ENCODE results near the gene LRP2BP. TPM values are rescaled to one million over a fixed set of nuclear protein-coding genes. Genes with fewer than 3 reads are reported as not detected.
"Not testable (repeated sequence)": the region's sequence is repeated elsewhere in the genome, so short reads cannot be mapped to it uniquely, and the experiment has no call there.

The LRP2BP gene
- total and polyA plus RNA-seq, 5 donors from 2014 or later: 0.54 to 3.5 (median 1.0) TPM

GRCh38 chr4:185332575-185333464 is 62.9 kb downstream of the LRP2BP start:
- Mint-ChIP-seq H3K4me1 (peaks cover 0 to 21% (median 2%) of the 10 kb centered on the region in 4 donors), H3K27me3 (no peaks in the 10 kb centered on the region), H3K4me3 (no peak overlapping the region), H3K27ac (peak overlapping the region in 1 of 3 donors; percentile 23), H3K36me3 (peaks cover 37% of the 10 kb centered on the region), H3K9me3 (peaks cover 0 to 3% (median 0%) of the 10 kb centered on the region in 7 donors)
- DNase-seq: no peak
- H3K4me1 ChIP-seq (ENCODE audit: control insufficient read depth, insufficient read depth, low read length, poor library complexity, severe bottlenecking): no peaks in the 10 kb centered on the region
- H3K36me3 ChIP-seq (ENCODE audit: control insufficient read depth, insufficient read depth, low read length): peaks cover 6% of the 10 kb centered on the region
- H3K27me3 ChIP-seq (ENCODE audit: control insufficient read depth, insufficient read depth, low read length): no peaks in the 10 kb centered on the region
- no peaks in the 10 kb centered on the region for H3K9me3 ChIP-seq (ENCODE audit: control insufficient read depth in 2 of 2, low read length in 2 of 2)
- no peak for ATAC-seq (ENCODE audit: low read depth in 2 of 2)
- H3K27ac ChIP-seq (ENCODE audit: insufficient read depth, low read length, poor library complexity, severe bottlenecking): no peak overlapping the region
- no peak overlapping the region for H3K4me3 ChIP-seq (ENCODE audit: low read depth, low read length)

GRCh38 chr4:185329879-185330510 is 65.7 kb downstream of the LRP2BP start:
- not testable (repeated sequence) for H3K27ac ChIP-seq (ENCODE audit: insufficient read depth, low read length, poor library complexity, severe bottlenecking); H3K9me3 ChIP-seq (ENCODE audit: control insufficient read depth in 2 of 2, low read length in 2 of 2); DNase-seq; H3K27me3 ChIP-seq (ENCODE audit: control insufficient read depth, insufficient read depth, low read length); H3K4me3 ChIP-seq (ENCODE audit: low read depth, low read length); H3K27ac Mint-ChIP-seq; H3K27me3 Mint-ChIP-seq; ATAC-seq (ENCODE audit: low read depth in 2 of 2); H3K4me1 ChIP-seq (ENCODE audit: control insufficient read depth, insufficient read depth, low read length, poor library complexity, severe bottlenecking); H3K36me3 ChIP-seq (ENCODE audit: control insufficient read depth, insufficient read depth, low read length); H3K9me3 Mint-ChIP-seq; H3K4me3 Mint-ChIP-seq
- peaks cover 26% of the 10 kb centered on the region for H3K36me3 Mint-ChIP-seq
- H3K4me1 Mint-ChIP-seq: peaks cover 0 to 15% (median 2%) of the 10 kb centered on the region in 4 donors

GRCh38 chr4:185328586-185328985 is 67.1 kb downstream of the LRP2BP start:
- H3K4me1 ChIP-seq (ENCODE audit: control insufficient read depth, insufficient read depth, low read length, poor library complexity, severe bottlenecking): no peaks in the 10 kb centered on the region
- Mint-ChIP-seq H3K4me3 (no peak overlapping the region), H3K4me1 (peaks cover 0 to 14% (median 2%) of the 10 kb centered on the region in 4 donors), H3K27me3 (no peaks in the 10 kb centered on the region), H3K36me3 (peaks cover 34% of the 10 kb centered on the region), H3K9me3 (peaks cover 0 to 3% (median 0%) of the 10 kb centered on the region in 7 donors), H3K27ac (no peak overlapping the region)
- H3K4me3 ChIP-seq (ENCODE audit: low read depth, low read length): no peak overlapping the region
- no peaks in the 10 kb centered on the region for H3K9me3 ChIP-seq (ENCODE audit: control insufficient read depth in 2 of 2, low read length in 2 of 2)
- H3K27ac ChIP-seq (ENCODE audit: insufficient read depth, low read length, poor library complexity, severe bottlenecking): no peak overlapping the region
- peaks cover 6% of the 10 kb centered on the region for H3K36me3 ChIP-seq (ENCODE audit: control insufficient read depth, insufficient read depth, low read length)
- ATAC-seq (ENCODE audit: low read depth in 2 of 2) (no peak), DNase-seq (no peak)
- no peaks in the 10 kb centered on the region for H3K27me3 ChIP-seq (ENCODE audit: control insufficient read depth, insufficient read depth, low read length)

- not testable (repeated sequence) for H3K4me3 Mint-ChIP-seq; ATAC-seq (ENCODE audit: low read depth in 2 of 2); DNase-seq; H3K4me1 Mint-ChIP-seq; H3K27me3 Mint-ChIP-seq; H3K27ac Mint-ChIP-seq; H3K9me3 Mint-ChIP-seq; H3K36me3 ChIP-seq (ENCODE audit: control insufficient read depth, insufficient read depth, low read length); H3K4me1 ChIP-seq (ENCODE audit: control insufficient read depth, insufficient read depth, low read length, poor library complexity, severe bottlenecking); H3K4me3 ChIP-seq (ENCODE audit: low read depth, low read length); H3K27ac ChIP-seq (ENCODE audit: insufficient read depth, low read length, poor library complexity, severe bottlenecking); H3K9me3 ChIP-seq (ENCODE audit: control insufficient read depth in 2 of 2, low read length in 2 of 2); H3K27me3 ChIP-seq (ENCODE audit: control insufficient read depth, insufficient read depth, low read length)
- H3K36me3 Mint-ChIP-seq: peaks cover 35% of the 10 kb centered on the region
Measured at GRCh38 chr4:185325721-185326120, 70.0 kb downstream of the LRP2BP start.

GRCh38 chr4:185324361-185324760 is 71.4 kb downstream of the LRP2BP start:
- not testable (repeated sequence) for H3K4me1 Mint-ChIP-seq; H3K4me3 ChIP-seq (ENCODE audit: low read depth, low read length); H3K27ac ChIP-seq (ENCODE audit: insufficient read depth, low read length, poor library complexity, severe bottlenecking); H3K36me3 ChIP-seq (ENCODE audit: control insufficient read depth, insufficient read depth, low read length); DNase-seq; H3K9me3 ChIP-seq (ENCODE audit: control insufficient read depth in 2 of 2, low read length in 2 of 2); H3K9me3 Mint-ChIP-seq; ATAC-seq (ENCODE audit: low read depth in 2 of 2); H3K27me3 Mint-ChIP-seq; H3K4me1 ChIP-seq (ENCODE audit: control insufficient read depth, insufficient read depth, low read length, poor library complexity, severe bottlenecking); H3K27me3 ChIP-seq (ENCODE audit: control insufficient read depth, insufficient read depth, low read length)
- Mint-ChIP-seq H3K36me3 (peaks cover 38% of the 10 kb centered on the region), H3K27ac (peak overlapping the region in 1 of 3 donors; percentile 5), H3K4me3 (peak overlapping the region in 1 of 4 donors; percentile 27)

- Mint-ChIP-seq H3K36me3 (peaks cover 33% of the 10 kb centered on the region), H3K27ac (no peak overlapping the region), H3K4me3 (no peak overlapping the region), H3K27me3 (no peaks in the 10 kb centered on the region), H3K9me3 (peaks cover 0 to 2% (median 0%) of the 10 kb centered on the region in 7 donors), H3K4me1 (peaks cover 0 to 3% (median 3%) of the 10 kb centered on the region in 4 donors)
- Histone ChIP-seq H3K4me1 (ENCODE audit: control insufficient read depth, insufficient read depth, low read length, poor library complexity, severe bottlenecking) (no peaks in the 10 kb centered on the region), H3K27ac (ENCODE audit: insufficient read depth, low read length, poor library complexity, severe bottlenecking) (no peak overlapping the region), H3K27me3 (ENCODE audit: control insufficient read depth, insufficient read depth, low read length) (no peaks in the 10 kb centered on the region), H3K9me3 (ENCODE audit: control insufficient read depth in 2 of 2, low read length in 2 of 2) (no peaks in the 10 kb centered on the region), H3K4me3 (ENCODE audit: low read depth, low read length) (no peak overlapping the region), H3K36me3 (ENCODE audit: control insufficient read depth, insufficient read depth, low read length) (no peaks in the 10 kb centered on the region)
- ATAC-seq (ENCODE audit: low read depth in 2 of 2) (no peak), DNase-seq (no peak)
Measured at GRCh38 chr4:185323606-185324005, 72.1 kb downstream of the LRP2BP start.

GRCh38 chr4:185322803-185323202 is 72.9 kb downstream of the LRP2BP start:
- no peaks in the 10 kb centered on the region for H3K4me1 ChIP-seq (ENCODE audit: control insufficient read depth, insufficient read depth, low read length, poor library complexity, severe bottlenecking)
- peaks cover 31% of the 10 kb centered on the region for H3K36me3 Mint-ChIP-seq
- H3K27ac Mint-ChIP-seq: no peak overlapping the region

More at GRCh38 chr4:185322803-185323202, 72.9 kb downstream of the LRP2BP start:
- Histone ChIP-seq H3K4me3 (ENCODE audit: low read depth, low read length) (no peak overlapping the region), H3K36me3 (ENCODE audit: control insufficient read depth, insufficient read depth, low read length) (no peaks in the 10 kb centered on the region), H3K27me3 (ENCODE audit: control insufficient read depth, insufficient read depth, low read length) (no peaks in the 10 kb centered on the region), H3K9me3 (ENCODE audit: control insufficient read depth in 2 of 2, low read length in 2 of 2) (no peaks in the 10 kb centered on the region), H3K27ac (ENCODE audit: insufficient read depth, low read length, poor library complexity, severe bottlenecking) (no peak overlapping the region)
- peaks cover 0 to 9% (median 6%) of the 10 kb centered on the region in 4 donors for H3K4me1 Mint-ChIP-seq
- ATAC-seq (ENCODE audit: low read depth in 2 of 2) (no peak), DNase-seq (no peak)
- H3K4me3 Mint-ChIP-seq: no peak overlapping the region
- no peaks in the 10 kb centered on the region for H3K27me3 Mint-ChIP-seq
- H3K9me3 Mint-ChIP-seq: peaks cover 0 to 2% (median 0%) of the 10 kb centered on the region in 7 donors

Data from CD4-positive, CD25-positive, alpha-beta regulatory T cell (primary cell).